C4-2B (cell line): Measurements from ENCODE around the gene KIT.

Experiments
- CTCF ChIP-seq: fragments of 450-650 bp; conservative IDR thresholded peaks from 2 replicates; pipeline ENCODE4 v1.5.1; 2017; ENCODE audit warnings: mild to moderate bottlenecking
- ZFX ChIP-seq: fragments of 450-650 bp; IDR thresholded peaks from 2 replicates; pipeline ENCODE4 v1.6.1; 2017

- TF ChIP-seq CTCF (no peak), ZFX (no peak)
These were observed 125.8 kb downstream of the KIT start for GRCh38 chr4:54783402-54784110.
